GM18858 (cell line): ENCODE measurements around the gene NAV2.

Source experiments
- ATAC-seq: cut with Tn5 transposase; IDR thresholded peaks from one replicate; pipeline ENCODE4 v1.9.1; 2021; ENCODE audit not compliant: unreplicated experiment

NAV2 gene

DNA sequence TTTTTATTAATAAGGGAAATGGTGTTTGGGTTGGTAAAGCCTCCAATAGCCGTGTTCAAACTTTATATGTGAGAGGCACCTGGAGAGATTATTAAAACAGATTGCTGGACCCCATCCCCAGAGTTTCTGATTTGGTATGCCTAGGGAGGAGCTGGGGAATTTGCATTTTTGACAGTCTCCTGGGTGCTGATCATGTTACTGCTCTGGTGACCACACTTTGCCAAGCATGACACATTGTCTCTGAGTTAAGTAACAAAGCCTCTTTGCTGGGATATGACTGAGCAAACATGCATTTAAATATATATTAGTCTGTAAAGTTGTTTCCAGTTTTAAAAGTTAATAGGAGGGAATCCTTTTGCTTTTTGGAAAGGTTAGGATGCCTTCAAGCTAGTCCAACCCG lies 140.4 kb downstream of the NAV2 start:
- no peak for ATAC-seq

DNA sequence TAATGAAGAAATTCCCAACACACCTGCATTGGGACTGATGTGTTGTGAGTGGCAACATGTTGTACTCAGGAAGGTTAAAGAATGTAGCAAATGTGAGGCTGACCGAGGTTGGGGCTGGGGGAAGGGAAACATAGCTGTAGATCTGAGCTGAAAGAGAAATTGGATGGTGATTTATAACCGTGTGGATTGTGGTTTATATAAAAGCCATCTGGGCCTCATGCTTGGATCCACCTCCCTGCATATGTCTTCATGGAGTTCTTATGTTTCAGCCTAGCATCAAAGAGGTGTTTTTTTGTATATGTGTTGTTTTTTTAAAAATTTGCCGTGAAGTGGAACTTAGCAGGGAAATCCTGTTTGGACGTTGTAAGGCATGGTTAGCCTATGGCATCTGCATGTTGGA lies 141.3 kb downstream of the NAV2 start:
- ATAC-seq, result no peak

DNA sequence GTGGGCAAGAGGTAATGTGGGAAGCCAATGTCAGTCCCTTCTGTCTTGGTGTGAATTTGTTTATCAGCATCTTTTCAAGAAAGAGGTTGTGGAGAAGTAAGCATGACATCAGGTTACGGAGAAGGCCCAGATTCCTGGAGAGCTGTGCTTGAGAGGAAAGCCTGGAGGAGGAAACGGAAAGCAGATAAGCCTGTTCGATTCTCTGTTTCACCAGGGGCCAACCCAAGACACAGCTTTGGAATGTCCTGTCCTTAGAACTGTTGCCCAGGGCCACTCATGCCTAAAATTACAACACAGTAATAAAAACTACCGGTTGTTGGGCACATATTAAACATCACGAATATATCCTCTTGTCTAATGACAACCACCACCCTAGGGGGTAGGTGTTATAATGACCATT lies 148.5 kb downstream of the NAV2 start:
- no peak for ATAC-seq

DNA sequence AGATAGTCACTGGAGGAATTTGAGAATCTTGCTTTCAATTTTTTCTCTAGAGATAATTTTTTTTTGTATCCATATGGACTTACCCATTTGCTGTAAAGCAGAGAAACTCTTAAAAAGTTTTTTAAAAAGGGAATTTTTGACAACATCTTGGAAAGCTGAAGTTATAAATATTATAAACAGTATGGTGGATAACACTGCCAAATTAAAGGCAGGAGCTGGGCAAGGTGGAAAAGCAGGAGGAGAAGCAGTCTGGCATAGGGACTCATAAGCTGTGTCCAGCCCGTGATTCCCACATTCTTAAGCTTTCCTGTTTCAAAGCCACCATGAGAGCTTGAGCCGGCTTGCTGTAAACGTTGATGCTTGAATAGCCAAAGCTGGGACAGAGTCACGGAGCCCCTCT lies 149.5 kb downstream of the NAV2 start:
- no peak for ATAC-seq

DNA sequence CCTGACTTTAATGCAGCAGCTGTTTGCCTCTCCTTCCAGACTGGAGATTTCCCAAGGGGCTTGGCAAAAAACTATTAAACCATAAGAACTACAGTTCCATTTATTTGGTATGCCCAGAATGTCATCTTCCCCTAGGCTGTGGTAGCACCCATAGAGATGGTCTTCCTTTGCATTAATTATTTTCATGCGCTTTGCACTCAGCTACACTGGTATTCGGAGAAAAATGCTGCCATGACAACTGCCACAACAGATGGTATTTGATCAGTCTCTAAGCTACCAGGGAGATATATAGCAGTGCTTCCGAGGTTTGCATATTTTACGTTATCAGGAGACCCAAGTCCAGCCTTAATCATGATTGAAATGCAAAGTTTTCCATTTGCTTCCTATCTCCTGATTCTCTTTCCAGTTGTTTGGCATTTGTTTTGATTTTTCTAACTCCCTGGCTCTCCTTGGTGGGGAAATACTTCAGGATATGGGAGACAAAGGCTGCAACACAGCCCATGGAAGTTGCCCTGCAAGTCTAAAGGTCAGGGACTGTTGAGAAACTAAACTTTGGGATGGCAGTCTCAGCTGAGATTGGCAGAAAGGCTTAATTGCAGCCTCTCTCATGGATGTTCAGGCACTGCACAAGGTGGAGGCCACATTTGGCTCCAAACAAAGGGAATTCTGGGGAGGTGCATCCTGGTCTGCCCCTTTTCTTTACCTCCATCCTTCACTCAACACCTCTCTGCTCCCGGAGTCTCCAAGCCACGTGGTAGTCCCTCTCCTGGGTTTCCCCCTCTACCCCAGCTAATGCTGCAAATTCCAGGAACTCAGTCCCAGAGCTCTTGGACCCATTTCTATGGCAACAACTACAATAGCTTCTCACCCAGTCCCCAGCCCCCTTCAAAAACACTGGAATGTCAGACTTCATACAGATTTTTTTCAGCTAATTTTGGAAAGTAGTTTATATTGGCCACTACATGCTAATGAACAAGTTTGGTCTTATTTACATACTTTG lies 151.8 kb downstream of the NAV2 start:
- ATAC-seq, result no peak

DNA sequence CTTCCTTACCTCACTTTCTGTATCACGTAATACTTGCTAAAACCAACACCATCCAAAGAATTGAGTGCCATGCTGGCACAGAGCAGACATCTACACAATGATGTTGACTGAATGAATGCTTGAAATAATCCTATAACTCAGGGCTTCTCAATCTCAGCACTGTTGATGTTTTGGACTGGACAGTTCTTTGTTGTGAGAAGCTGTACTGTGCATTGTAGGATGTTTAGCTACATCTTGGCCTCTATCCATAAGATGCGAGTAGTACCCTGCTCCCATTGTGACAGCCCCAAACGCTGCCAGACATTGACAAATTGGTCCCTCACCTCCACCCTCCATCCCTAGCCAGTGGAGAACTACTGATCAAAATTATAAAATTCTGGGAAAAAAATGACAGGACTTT lies 153.4 kb downstream of the NAV2 start:
- ATAC-seq, result no peak

DNA sequence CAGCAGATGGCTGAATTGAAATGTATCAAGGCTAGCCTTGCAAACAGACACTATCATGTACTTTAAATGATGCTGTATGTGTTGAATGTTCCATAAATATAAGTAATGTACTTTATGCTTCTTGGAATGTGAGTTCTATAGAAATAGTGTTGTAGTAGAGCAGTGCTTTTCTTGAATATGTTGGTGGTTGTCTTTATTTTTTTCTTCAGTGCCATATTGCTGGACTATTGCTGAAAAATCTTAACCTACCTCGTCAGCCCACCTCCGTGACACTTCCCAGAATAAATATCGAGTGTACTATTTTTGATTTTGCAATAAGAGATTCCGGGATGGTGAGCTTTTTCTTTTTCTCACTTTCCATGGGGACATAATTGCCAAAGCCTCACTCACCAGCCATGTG lies 153.9 kb downstream of the NAV2 start:
- ATAC-seq, result no peak

DNA sequence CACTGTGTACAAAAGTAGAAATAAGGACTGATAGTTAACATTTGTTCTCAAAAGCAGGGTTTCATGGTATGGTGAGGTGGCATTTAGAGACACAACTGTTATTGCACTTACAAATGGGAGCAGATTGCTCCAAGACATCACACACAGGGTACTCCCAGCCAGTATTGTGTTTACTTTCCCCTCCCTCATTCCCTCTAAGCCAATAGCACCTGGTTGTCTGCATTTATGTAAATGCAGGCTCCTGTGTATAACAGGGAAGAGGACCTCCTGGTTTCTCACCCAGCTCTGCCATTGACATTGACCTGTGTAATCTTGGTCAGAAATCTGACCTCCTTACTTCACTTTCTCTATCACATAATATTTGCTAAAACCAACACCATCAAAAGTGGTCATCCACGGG lies 154.4 kb downstream of the NAV2 start:
- no peak for ATAC-seq

DNA sequence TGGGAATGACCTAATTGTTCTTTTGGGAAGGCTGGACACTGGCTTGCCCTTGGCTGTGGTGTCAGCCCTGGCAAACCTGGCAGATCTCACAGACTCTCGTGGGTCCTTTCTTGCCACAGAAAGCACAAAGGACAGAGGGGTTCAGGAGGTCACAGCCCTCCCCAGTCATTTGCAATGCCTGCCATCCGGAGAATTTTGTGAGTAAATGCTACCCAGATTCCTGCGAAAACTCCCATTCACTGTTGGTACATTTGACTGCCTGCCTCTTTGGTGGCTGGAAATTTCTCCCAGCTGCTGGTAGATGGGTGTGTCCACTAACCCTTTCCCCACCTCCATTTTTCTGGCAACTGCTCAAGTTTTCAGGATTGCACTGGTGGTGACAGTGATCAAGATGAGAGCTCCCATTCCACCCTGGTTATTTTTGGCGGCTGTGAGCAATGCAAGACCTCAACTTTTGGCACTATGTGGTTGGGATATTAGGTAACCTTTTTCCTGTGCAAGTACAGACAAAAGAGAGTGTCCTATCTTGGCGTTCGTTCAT lies 155.7 kb downstream of the NAV2 start:
- no peak for ATAC-seq

DNA sequence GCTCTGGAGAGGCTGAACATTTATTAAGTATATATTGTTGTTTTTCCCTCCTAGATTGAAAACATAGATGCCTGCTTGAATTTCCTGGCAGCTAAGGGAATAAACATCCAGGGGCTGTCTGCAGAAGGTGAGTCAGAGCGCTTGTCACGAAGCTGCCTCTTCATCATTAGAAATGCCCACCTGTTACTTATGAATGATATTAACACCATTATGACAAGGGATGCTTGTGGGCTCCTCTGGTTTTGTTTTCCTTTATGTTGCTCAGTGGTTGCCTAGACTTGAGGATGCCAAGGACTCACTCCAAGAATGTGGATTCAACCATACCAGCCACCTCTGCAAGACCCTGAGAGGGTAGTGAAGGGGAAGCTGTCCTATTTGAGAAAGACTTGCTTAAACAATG lies 156.2 kb downstream of the NAV2 start:
- ATAC-seq, result no peak

DNA sequence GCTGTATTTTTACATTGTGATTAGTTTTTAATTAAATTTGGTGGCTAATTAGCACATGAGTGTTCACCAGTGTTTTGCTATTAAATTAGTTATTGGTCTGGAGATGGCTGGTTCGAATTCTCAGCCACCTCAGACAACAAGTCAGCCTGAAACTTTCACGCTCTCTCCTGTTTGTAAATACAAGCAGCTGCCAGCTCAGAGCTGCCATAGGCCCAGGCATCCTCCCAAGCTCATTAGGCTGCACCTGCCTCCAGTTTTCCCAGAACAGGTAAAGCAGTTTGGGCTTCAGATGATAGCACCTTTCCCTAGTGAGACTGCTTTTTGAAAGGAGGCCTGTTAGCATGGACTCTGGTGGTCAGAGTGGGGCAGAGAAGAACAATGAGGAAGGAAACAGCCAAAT lies 156.8 kb downstream of the NAV2 start:
- no peak for ATAC-seq

DNA sequence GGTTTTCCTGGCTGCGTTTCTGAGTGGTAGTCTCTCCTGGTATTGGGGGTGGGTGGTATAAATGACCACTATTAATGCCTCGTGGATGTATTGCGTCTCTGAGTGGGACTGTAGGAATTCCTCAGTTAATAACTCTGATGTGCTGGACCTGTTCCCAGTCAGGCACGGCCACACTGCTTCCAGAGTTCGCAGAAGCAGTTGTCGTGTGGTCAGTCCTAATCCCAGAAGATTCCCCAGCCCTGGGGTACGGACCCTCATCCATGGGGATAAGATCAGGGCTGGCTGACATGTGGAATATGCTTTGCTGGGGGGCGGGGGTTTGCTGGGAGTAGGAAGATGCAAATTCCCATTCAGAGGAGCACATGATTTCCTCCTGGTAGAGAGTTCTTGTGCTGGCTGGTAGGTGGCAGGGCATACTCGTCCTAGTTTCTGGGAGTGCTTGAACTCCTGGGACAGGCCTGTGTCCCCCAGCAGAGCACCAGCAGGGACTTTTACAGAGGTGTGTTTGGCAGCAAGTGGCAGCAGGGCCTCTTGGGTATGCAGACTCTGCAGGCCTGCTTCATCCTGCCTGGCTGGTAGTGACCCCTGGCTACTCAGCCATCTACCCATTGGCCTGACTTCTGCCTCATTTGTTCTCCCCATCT lies 157.4 kb downstream of the NAV2 start:
- ATAC-seq, result no peak

DNA sequence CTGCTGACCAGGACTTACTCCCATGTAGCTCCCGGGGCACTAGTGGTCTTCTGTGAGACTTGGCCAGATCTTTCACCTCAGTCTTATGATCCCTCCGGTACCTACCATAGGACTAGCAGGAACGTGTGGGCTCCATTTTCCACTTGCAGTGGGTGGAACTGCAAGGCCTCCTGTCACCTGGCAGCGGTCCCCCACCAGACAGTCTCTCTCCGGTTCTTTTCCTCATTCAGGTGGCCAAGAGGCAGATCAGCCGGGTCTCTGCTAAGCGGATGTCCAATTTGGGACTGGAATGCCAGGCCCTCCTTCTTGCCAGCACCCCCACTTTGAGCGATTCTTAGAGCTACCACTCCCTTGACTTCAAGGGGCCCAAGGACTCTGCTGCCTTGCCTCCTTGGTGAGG lies 158.9 kb downstream of the NAV2 start:
- ATAC-seq, result no peak

DNA sequence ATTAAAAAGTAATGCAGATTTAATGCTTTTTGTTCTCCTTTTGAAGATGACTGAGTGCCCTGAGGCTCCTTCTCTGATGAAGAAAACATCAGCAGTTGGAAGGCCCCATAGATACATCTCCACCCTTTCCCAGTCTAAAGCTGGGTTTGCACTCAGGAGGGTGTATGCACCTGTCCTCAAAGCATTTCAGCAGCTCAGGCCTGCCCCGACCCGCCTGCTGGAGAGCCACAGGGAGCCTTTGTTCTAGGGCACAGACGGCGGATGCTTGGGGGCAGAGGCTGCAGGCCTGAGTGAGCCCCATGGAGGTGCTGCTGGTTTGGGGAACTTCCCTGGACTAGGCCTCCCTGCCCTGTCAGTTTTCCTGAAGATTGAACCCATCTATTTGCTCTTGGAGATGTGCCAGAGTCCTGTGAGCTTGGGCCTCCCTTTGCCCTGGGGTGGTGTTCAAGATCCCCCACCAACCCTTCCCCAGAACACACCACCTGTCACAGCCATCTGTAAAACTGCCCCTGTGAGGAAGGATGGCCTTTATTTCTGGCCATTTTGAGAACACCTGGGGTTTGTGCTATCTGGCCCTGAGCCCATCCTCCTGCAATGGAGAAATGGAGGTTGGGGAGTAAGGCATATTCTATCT lies 160.0 kb downstream of the NAV2 start:
- no peak for ATAC-seq

DNA sequence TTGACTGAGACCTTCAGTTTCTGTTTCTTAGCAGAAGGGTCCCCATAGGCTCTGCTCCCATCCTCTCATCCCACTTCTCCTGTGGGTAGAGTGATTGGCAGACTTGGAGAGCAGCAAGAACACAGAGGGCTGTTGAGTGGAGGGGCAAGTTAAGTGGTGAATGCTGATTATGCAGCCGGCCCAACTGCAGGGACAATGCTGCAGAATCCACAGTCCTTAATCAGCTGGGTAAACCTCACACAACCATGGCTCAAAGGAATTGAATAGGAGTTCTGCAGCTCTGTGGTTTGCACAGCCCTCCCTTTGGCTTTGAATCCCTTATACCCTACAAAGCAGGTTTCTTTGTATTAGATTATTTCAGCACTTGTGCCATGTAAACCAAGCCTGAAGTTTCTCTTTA lies 161.1 kb downstream of the NAV2 start:
- ATAC-seq, result no peak

DNA sequence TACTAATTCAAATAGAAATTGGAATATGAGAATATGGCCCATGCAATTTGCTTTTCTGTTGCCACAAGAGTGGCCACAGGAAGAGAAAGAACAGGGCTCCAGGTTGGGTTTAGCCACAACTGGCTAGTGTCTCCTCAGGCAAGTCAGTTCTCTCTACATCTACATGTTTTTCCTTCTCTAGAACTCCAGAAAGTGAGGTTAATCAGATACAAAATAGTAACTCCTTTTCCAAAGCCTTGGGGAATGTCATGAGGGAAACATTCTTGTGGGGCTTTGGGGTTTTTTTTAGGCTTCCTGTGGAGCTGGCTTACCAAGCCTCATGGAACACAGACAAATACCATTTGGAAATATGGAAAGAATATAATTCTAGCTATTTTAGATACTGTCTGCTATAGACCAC lies 161.6 kb downstream of the NAV2 start:
- no peak for ATAC-seq

DNA sequence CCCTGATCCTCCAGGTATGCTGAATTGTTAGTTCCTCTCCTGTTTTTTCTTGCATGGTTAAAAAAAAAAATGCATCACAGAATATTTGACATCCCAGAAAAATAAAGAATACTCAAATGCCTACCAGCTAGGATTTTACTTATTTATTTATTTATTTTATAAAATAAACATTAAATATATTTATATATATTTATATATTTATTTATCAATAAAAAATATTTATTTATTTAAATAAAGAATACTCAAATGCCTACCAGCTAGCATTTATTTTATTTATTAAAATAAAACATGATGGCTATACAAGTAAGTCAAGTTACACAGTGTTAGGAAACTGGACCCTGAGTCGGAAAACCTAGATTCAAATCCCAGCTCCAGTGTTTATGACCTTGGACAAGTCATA lies 164.1 kb downstream of the NAV2 start:
- no peak for ATAC-seq

DNA sequence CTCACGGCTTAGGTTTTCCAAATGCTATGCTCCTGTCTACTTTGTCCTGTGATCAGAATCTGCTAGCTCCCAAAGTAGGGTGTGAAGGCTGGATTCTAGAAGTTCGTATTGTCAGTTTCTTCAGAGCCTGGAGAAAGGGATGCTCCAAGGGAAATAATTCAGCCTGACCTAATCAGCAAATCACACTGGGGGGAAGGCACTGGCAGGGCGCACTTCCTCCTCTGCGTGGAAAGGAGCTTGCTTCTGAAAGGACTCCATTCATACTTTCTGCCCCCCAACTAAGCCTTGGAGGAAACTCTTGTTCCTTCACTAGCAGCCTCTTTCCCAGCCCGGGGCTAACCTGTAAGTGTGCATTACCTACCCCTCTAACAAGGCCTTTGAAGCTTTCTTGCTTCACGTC lies 165.9 kb downstream of the NAV2 start:
- ATAC-seq, result no peak

DNA sequence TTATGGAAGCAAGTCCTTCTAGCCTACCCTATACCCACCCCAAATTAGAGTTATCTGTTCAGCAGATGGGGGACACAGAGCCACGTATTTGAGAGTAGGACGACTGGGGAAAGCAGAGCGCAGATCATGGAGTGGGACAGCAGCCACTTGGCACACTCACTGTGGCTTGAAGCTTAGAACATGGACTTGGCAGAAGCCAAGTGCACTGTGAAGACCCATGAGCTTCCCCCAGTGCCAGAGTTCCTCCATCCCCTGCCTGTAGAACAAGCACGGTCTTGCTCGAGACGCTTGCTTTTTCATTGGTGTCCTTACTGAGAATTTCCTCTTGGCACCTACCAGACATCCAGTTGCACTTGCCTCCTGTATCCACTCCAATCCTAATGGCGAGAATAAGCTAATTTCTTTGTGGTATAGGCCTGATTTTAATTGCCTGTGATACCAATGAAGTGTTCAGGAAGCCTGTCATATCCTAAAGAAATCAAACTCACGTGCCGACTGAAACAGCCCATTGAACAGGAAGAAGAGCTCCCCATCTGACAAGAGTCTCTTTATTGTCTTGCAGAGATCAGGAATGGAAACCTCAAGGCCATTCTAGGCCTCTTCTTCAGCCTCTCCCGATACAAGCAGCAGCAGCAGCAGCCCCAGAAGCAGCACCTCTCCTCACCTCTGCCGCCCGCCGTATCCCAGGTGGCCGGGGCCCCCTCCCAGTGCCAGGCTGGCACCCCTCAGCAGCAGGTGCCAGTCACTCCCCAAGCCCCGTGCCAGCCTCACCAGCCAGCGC lies 166.9 kb downstream of the NAV2 start:
- ATAC-seq, result no peak

DNA sequence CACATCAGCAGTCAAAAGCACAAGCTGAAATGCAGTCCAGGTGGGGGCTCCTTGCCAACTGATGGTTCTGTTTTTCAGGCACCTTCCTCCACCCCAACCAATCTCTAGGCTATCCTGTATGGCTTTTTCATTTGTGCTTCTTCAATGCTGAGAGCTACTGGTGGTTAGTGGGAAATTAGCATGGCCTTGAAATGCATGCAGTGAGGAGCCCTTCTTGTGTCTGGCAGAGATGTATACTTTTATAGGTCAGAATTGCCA lies 167.4 kb downstream of the NAV2 start:
- ATAC-seq, result no peak

DNA sequence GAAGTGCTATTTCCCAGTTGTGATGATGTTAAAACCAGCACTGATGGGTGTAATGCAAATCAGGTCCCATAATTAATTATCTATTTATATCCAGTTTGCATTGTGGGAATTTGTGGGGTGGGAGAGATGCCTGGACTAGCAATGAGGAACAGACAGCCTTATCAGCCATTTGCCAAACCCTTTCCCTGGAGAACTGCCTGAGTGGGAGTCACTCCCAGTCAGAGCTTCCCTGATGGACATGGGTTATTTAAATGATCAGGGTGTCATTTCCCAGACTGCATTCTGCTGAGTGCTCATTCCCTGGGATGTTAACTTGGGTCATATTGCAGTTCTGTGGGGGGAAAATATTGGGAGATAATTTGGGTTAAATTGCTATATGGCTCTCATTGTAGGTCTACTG lies 168.5 kb downstream of the NAV2 start:
- ATAC-seq, result no peak
